CD4-positive, CD25-positive, alpha-beta regulatory T cell (primary cell): ENCODE results near the gene FGF18. TPM values are rescaled to one million over a fixed set of nuclear protein-coding genes. Genes with fewer than 3 reads are reported as not detected.
"Not testable (repeated sequence)": the region's sequence is repeated elsewhere in the genome, so short reads cannot be mapped to it uniquely, and the experiment has no call there.

Source experiments
- ATAC-seq, 2 donors: fragments of 150-1000 bp; cut with Tn5 transposase; one replicate each; pipeline ENCODE4 v1.10.0; 2021; ENCODE audit warnings: low read depth in 2 of 2, moderate number of reproducible peaks in 2 of 2, moderate library complexity in 1 of 2
- DNase-seq, 3 donors: peaks; one replicate each; pipeline versions ENCODE4 v3.0.0 to v3.0.0-alpha.2; 2012 to 2022; ENCODE audit warnings: mixed read lengths in 1 of 3
- H3K27ac ChIP-seq: one replicate; pipeline ENCODE4 v1.7.0; 2013; ENCODE audit warnings: mild to moderate bottlenecking, low read length; ENCODE audit not compliant: insufficient read depth, poor library complexity, severe bottlenecking
- H3K27me3 ChIP-seq: one replicate; pipeline ENCODE4 v1.7.0; 2013; ENCODE audit warnings: low read length; ENCODE audit not compliant: control insufficient read depth, insufficient read depth
- H3K36me3 ChIP-seq: one replicate; pipeline ENCODE4 v1.7.0; 2013; ENCODE audit warnings: mild to moderate bottlenecking, low read length, moderate library complexity; ENCODE audit not compliant: control insufficient read depth, insufficient read depth
- H3K4me1 ChIP-seq: 2 replicates; pipeline ENCODE4 v1.7.0; 2013; ENCODE audit warnings: mild to moderate bottlenecking, low read length; ENCODE audit not compliant: insufficient read depth, control insufficient read depth, poor library complexity, severe bottlenecking
- H3K4me3 ChIP-seq: one replicate; pipeline ENCODE4 v1.7.0; 2013; ENCODE audit warnings: low read depth, mild to moderate bottlenecking, low read length, moderate library complexity
- H3K9me3 ChIP-seq, 2 experiments: 1 replicate in 1 of 2; 2 replicates in 1 of 2; pipeline ENCODE4 v1.7.0; 2013; ENCODE audit warnings: low read length in 2 of 2, mild to moderate bottlenecking in 1 of 2, moderate library complexity in 1 of 2; ENCODE audit not compliant: control insufficient read depth in 2 of 2
- H3K27ac Mint-ChIP-seq, 3 donors: one replicate each; pipeline ENCODE4 v1.8.0; 2020 to 2022; ENCODE audit warnings: mild to moderate bottlenecking in 3 of 3, mixed read lengths in 3 of 3, moderate library complexity in 2 of 3
- H3K27me3 Mint-ChIP-seq: one replicate; pipeline ENCODE4 v1.8.0; 2022; ENCODE audit warnings: mild to moderate bottlenecking, mixed read lengths
- H3K36me3 Mint-ChIP-seq: one replicate; pipeline ENCODE4 v1.8.0; 2020; ENCODE audit warnings: mixed read lengths
- H3K4me1 Mint-ChIP-seq, 4 donors: one replicate each; pipeline ENCODE4 v1.8.0; 2020 to 2022; ENCODE audit warnings: mixed read lengths in 4 of 4, mild to moderate bottlenecking in 1 of 4
- H3K4me3 Mint-ChIP-seq, 4 donors: one replicate each; pipeline ENCODE4 v1.8.0; 2020 to 2022; ENCODE audit warnings: mild to moderate bottlenecking in 4 of 4, mixed read lengths in 4 of 4, moderate library complexity in 3 of 4
- H3K9me3 Mint-ChIP-seq, 7 donors: one replicate each; pipeline ENCODE4 v1.8.0; 2020 to 2022; ENCODE audit warnings: mixed read lengths in 7 of 7, mild to moderate bottlenecking in 3 of 7, moderate library complexity in 2 of 7
- polyA plus RNA-seq, 4 donors: library from polyadenylated mRNA; unstranded; fragments of 300-500 nt; fragmentation: Illumina TruSeq; gene quantifications; one replicate each; pipeline ENCODE4 v1.2.3, GENCODE V29; 2021
- total RNA-seq: library from RNA; stranded (reverse); gene quantifications from one replicate; pipeline ENCODE4 v1.2.3, GENCODE V29; 2022

Gene FGF18
- total and polyA plus RNA-seq, 5 donors from 2014 or later, result 0.18 to 0.57 TPM; not detected in 3

DNA sequence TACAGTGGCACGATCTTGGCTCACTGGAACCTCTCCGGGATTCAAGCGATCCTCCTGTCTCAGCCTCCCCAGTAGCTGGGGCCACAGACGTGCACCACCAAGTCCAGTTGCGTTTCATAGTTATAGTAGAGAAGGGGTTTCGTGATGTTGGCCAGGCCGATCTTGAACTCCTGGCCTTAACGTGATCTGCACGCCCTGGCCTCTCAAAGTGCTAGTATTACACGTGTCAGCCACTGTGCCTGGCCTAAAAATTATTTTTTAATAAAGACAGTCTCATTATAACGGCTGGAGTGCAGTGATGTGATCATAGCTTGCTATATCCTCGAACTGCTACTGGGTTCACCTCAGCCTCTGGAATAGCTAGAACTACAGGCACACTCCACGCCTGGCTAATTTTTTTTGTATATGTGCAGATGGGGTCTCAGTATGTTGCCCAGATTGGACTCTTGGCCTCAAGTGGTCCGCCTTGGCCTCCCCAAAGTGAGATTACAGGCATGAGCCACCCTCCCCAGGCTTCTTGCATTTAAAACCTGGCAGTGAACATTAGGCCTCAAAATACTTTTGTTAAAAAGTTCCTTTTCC, 27.4 kb upstream of the FGF18 start:
- Histone ChIP-seq H3K4me3 (no peak overlapping the region), H3K27ac (peak overlapping the region; percentile 16), H3K9me3 (no peaks in the 10 kb centered on the region), H3K36me3 (peaks cover 61% of the 10 kb centered on the region), H3K27me3 (no peaks in the 10 kb centered on the region), H3K4me1 (peaks cover 49% of the 10 kb centered on the region)
- peaks cover 50% of the 10 kb centered on the region for H3K36me3 Mint-ChIP-seq
- peaks cover 13% of the 10 kb centered on the region for H3K27me3 Mint-ChIP-seq
- peak overlapping the region in 2 of 4 donors; percentile 13 to 66 for H3K4me3 Mint-ChIP-seq
- ATAC-seq (no peak), DNase-seq (no peak)
- H3K4me1 Mint-ChIP-seq, result peaks cover 31 to 81% (median 59%) of the 10 kb centered on the region in 4 donors
- no peak overlapping the region for H3K27ac Mint-ChIP-seq
- peaks cover 0 to 2% (median 0%) of the 10 kb centered on the region in 7 donors for H3K9me3 Mint-ChIP-seq

DNA sequence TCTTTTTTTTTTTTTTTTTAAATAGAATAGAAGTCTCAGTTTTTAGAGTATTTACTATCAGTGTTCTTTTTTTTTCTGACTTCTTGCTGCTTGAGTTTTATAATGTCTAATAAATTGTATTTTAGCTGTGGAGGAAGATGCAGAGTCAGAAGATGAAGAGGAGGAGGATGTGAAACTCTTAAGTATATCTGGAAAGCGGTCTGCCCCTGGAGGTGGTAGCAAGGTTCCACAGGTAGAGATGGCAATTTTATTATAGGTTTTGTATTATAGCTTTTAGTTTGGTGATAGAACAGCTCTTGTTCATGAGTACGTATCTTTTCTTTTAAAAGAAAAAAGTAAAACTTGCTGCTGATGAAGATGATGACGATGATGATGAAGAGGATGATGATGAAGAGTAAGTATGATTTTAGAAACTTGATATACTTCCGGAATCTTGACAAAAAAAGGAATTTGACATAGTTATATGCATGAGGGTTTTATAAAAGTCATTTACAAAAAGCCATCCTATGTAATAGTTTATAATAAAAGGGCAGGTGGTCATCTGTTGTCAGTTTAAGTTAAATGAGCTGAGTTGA, 26.8 kb upstream of the FGF18 start:
- peaks cover 8% of the 10 kb centered on the region for H3K27me3 Mint-ChIP-seq
- Histone ChIP-seq H3K27me3 (no peaks in the 10 kb centered on the region), H3K4me1 (peaks cover 47% of the 10 kb centered on the region), H3K36me3 (peaks cover 67% of the 10 kb centered on the region), H3K27ac (peak overlapping the region; percentile 16), H3K9me3 (no peaks in the 10 kb centered on the region), H3K4me3 (no peak overlapping the region)
- peaks cover 31 to 81% (median 60%) of the 10 kb centered on the region in 4 donors for H3K4me1 Mint-ChIP-seq
- ATAC-seq, result no peak
- peaks cover 0 to 1% (median 0%) of the 10 kb centered on the region in 7 donors for H3K9me3 Mint-ChIP-seq
- H3K36me3 Mint-ChIP-seq, result peaks cover 54% of the 10 kb centered on the region
- H3K27ac Mint-ChIP-seq, result peak overlapping the region in 1 of 3 donors; percentile 77
- no peak for DNase-seq
- H3K4me3 Mint-ChIP-seq, result peak overlapping the region in 3 of 4 donors; percentile 23 to 66 (median 39)

DNA sequence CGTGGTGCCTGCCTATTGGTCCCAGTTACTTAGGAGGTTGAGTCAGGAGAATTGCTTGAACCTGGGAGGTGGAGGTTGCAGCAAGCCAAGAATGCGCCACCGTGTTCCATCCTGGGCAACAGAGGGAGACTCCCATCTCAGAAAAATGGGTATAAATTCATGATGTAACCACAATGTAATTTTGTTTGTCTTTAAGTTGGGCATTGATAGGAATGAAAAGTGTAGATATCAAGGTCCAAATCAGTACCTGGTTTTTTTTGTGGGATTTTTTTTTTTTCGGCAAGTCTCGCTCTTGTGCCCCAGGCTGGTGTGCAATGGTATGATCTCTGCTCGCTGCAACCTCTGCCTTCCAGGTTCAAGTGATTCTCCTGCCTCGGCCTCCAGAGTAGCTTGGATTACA, 24.4 kb upstream of the FGF18 start:
- H3K36me3 ChIP-seq, result peaks cover 85% of the 10 kb centered on the region
- Mint-ChIP-seq H3K4me3 (peak overlapping the region in 1 of 4 donors; percentile 28), H3K27ac (no peak overlapping the region)

DNA sequence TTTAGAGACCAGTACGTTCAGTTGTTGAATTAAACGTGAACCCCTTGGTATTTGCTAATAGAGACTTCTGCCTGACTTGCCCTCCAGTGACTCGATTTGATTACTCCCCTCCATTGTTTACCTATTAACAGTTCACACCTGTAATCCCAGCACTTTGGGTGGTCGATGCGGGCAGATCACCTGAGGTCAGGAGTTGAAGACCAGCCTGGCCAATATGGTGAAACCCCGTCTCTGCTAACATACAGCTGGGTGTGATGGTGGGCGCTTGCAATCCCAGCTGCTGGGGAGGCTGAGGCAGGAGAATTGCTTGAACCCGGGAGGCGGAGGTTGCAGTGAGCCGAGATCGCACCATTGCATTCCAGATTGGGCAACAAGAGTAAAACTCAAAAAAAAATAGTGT, 22.9 kb upstream of the FGF18 start:
- not testable (repeated sequence) for H3K27me3 ChIP-seq, H3K27ac Mint-ChIP-seq, H3K4me3 ChIP-seq, H3K27ac ChIP-seq, H3K9me3 Mint-ChIP-seq, DNase-seq, ATAC-seq, H3K27me3 Mint-ChIP-seq, H3K9me3 ChIP-seq
- Histone ChIP-seq H3K36me3 (peaks cover 93% of the 10 kb centered on the region), H3K4me1 (peaks cover 19% of the 10 kb centered on the region)
- Mint-ChIP-seq H3K4me3 (peak overlapping the region in 2 of 4 donors; percentile 52 to 54), H3K4me1 (peaks cover 13 to 71% (median 50%) of the 10 kb centered on the region in 4 donors), H3K36me3 (peaks cover 47% of the 10 kb centered on the region)

More for the DNA sequence above, 24.4 kb upstream of the FGF18 start:
- Mint-ChIP-seq H3K4me1 (peaks cover 22 to 76% (median 59%) of the 10 kb centered on the region in 4 donors), H3K27me3 (no peaks in the 10 kb centered on the region), H3K36me3 (peaks cover 46% of the 10 kb centered on the region), H3K9me3 (peaks cover 0 to 1% (median 0%) of the 10 kb centered on the region in 7 donors)
- Histone ChIP-seq H3K4me1 (peaks cover 29% of the 10 kb centered on the region), H3K27me3 (no peaks in the 10 kb centered on the region), H3K9me3 (no peaks in the 10 kb centered on the region), H3K4me3 (no peak overlapping the region), H3K27ac (no peak overlapping the region)
- DNase-seq (no peak), ATAC-seq (no peak)

DNA sequence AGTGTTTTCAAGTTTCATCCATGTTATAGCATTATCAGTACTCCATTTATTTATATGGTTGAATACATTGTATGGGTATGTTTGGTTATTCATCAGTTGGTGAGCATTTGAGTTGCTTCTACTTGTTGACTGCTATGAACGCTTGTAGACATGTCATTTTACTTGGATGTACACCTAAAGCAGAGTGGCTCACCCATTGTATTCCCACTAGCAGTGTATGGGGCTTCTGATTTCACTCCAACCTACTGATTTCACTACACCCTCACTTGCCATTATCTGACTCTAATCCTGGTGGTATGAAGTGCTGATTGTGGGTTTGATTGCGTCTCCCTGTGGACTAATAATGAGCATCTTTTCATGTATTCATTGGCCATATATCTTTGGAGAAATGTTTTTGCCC, 22.3 kb upstream of the FGF18 start:
- Histone ChIP-seq H3K36me3 (peaks cover 90% of the 10 kb centered on the region), H3K4me1 (peaks cover 15% of the 10 kb centered on the region), H3K9me3 (no peaks in the 10 kb centered on the region), H3K27me3 (no peaks in the 10 kb centered on the region), H3K4me3 (no peak overlapping the region), H3K27ac (no peak overlapping the region)
- no peak for DNase-seq
- H3K27me3 Mint-ChIP-seq, result no peaks in the 10 kb centered on the region
- ATAC-seq, result no peak
- H3K4me1 Mint-ChIP-seq, result peaks cover 13 to 69% (median 49%) of the 10 kb centered on the region in 4 donors
- H3K27ac Mint-ChIP-seq, result peak overlapping the region in 1 of 3 donors; percentile 29
- peak overlapping the region in 1 of 4 donors; percentile 54 for H3K4me3 Mint-ChIP-seq
- peaks cover 49% of the 10 kb centered on the region for H3K36me3 Mint-ChIP-seq
- no peaks in the 10 kb centered on the region for H3K9me3 Mint-ChIP-seq

DNA sequence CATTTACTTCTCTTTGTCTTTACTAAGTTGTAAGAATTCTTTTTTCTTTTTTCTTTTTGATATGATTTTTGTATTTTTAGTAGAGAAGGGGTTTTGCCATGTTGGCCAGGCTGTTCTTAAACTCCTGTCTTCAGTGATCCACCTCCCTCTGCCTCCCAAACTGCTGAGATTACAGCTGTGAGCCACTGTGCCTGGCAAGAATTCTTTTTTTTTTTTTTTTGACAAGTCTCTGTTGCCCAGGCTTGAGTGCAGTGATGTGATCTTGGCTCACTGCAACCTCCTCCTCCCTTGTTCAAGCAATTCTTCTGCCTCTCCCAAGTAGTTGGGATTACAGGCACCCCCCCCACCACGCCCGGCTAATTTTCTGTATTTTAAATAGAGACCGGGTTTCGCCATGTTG, 21.8 kb upstream of the FGF18 start:
- ATAC-seq, result no peak
- Histone ChIP-seq H3K36me3 (peaks cover 86% of the 10 kb centered on the region), H3K9me3 (no peaks in the 10 kb centered on the region), H3K4me3 (no peak overlapping the region), H3K27ac (no peak overlapping the region), H3K4me1 (peaks cover 13% of the 10 kb centered on the region), H3K27me3 (no peaks in the 10 kb centered on the region)
- Mint-ChIP-seq H3K27ac (no peak overlapping the region), H3K9me3 (no peaks in the 10 kb centered on the region), H3K27me3 (no peaks in the 10 kb centered on the region), H3K4me3 (no peak overlapping the region), H3K36me3 (peaks cover 45% of the 10 kb centered on the region), H3K4me1 (peaks cover 11 to 65% (median 47%) of the 10 kb centered on the region in 4 donors)
- DNase-seq, result no peak

DNA sequence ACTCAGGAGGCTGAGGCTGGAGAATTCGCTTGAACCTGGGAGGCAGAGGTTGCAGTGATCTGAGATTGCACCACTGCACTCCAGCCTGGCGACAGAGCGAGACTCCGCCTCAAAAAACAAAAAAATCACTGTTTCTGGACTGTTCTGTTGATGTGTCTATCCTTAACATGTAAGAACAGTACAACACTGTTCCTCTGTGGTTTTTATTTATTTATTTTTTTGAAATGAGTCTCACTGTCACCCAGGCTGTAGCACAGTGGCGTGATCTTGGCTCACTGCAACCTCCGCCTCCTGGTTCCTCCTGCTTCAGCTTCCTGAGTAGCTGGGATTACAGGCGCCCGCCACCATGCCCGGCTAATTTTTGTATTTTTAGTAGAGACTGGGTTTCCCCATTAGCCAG, 20.8 kb upstream of the FGF18 start:
- H3K36me3 ChIP-seq, result peaks cover 75% of the 10 kb centered on the region
- not testable (repeated sequence) for DNase-seq, H3K9me3 Mint-ChIP-seq, ATAC-seq, H3K9me3 ChIP-seq, H3K4me3 ChIP-seq, H3K27ac Mint-ChIP-seq, H3K27me3 Mint-ChIP-seq, H3K27me3 ChIP-seq, H3K27ac ChIP-seq
- peaks cover 13% of the 10 kb centered on the region for H3K4me1 ChIP-seq
- H3K36me3 Mint-ChIP-seq, result peaks cover 39% of the 10 kb centered on the region
- H3K4me1 Mint-ChIP-seq, result peaks cover 6 to 57% (median 39%) of the 10 kb centered on the region in 4 donors
- peak overlapping the region in 1 of 4 donors; percentile 35 for H3K4me3 Mint-ChIP-seq

DNA sequence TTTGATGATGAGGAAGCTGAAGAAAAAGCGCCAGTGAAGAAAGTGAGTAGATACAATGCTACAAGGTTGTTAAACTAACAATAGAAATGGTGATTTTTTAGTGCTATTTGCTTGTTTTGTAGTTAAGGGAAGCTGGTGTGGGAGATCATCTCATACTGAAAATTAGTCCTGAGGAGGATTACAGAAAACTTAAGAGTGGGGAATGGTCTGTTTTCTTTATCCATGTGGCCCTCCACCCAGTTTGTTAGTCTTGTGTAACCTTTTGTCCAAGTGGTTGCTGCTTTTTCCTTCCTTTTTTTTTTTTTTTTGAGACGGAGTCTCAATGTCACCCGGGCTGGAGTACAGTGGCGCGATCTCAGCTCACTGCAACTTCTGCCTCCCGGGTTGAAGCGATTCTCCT, 19.3 kb upstream of the FGF18 start:
- Mint-ChIP-seq H3K4me3 (peak overlapping the region in 1 of 4 donors; percentile 58), H3K9me3 (no peaks in the 10 kb centered on the region), H3K27ac (no peak overlapping the region), H3K36me3 (peaks cover 35% of the 10 kb centered on the region), H3K4me1 (peaks cover 6 to 54% (median 39%) of the 10 kb centered on the region in 4 donors), H3K27me3 (no peaks in the 10 kb centered on the region)
- DNase-seq, result no peak
- Histone ChIP-seq H3K27ac (no peak overlapping the region), H3K4me1 (peaks cover 13% of the 10 kb centered on the region), H3K4me3 (no peak overlapping the region), H3K36me3 (peaks cover 65% of the 10 kb centered on the region), H3K9me3 (no peaks in the 10 kb centered on the region), H3K27me3 (no peaks in the 10 kb centered on the region)
- no peak for ATAC-seq
